Measurements from ENCODE around the gene CSNK1G3.

- TF ChIP-seq EP300 (IDR thresholded peaks at IDR 0.05), result no peak
- no peak for TF ChIP-seq CTCF (IDR thresholded peaks at IDR 0.05)
- TF ChIP-seq POLR2A (IDR thresholded peaks at IDR 0.05), result no peak
- TF ChIP-seq POLR2AphosphoS5 (IDR thresholded peaks at IDR 0.05), result no peak
Measured at GRCh38 chr5:123543438-123543837, 31.5 kb downstream of the CSNK1G3 start.

Data from suprapubic skin (tissue), 4 donors.